GM23248 (cell line): ENCODE data around the gene BEAN1. TPM values are rescaled to one million over a fixed set of nuclear protein-coding genes. Genes with fewer than 3 reads are reported as not detected.
"Not testable (repeated sequence)": the region's sequence is repeated elsewhere in the genome, so short reads cannot be mapped to it uniquely, and the experiment has no call there.

Experiments used
- DNase-seq: peaks from one replicate; pipeline ENCODE4 v3.0.0-alpha.2; 2015
- H2AFZ ChIP-seq: fragments of 200-600 bp; sonication (generic); 2 replicates; pipeline ENCODE4 v1.6.1; 2016; ENCODE audit warnings: antibody characterized with exemption
- H3F3A ChIP-seq: fragments of 200-600 bp; sonication (generic); 2 replicates; pipeline ENCODE4 v1.6.1; 2016; ENCODE audit warnings: mild to moderate bottlenecking, antibody characterized with exemption, mixed run types; ENCODE audit not compliant: insufficient read depth
- H3K27ac ChIP-seq: fragments of 200-600 bp; sonication (generic); 2 replicates; pipeline ENCODE4 v1.5.1; 2016; ENCODE audit warnings: mild to moderate bottlenecking
- H3K27me3 ChIP-seq: fragments of 200-600 bp; sonication (generic); replicated peaks from 2 replicates; pipeline ENCODE4 v1.6.1; 2016; ENCODE audit warnings: mild to moderate bottlenecking; ENCODE audit not compliant: insufficient read depth
- H3K36me3 ChIP-seq: fragments of 200-600 bp; sonication (generic); 2 replicates; pipeline ENCODE4 v1.6.1; 2016; ENCODE audit warnings: low read depth, mild to moderate bottlenecking
- H3K4me1 ChIP-seq: fragments of 200-600 bp; sonication (generic); 2 replicates; pipeline ENCODE4 v1.6.1; 2016; ENCODE audit warnings: mild to moderate bottlenecking; ENCODE audit not compliant: insufficient read depth
- H3K4me2 ChIP-seq: fragments of 200-600 bp; sonication (generic); one replicate; pipeline ENCODE4 v1.6.1; 2016; ENCODE audit warnings: mild to moderate bottlenecking; ENCODE audit not compliant: unreplicated experiment
- H3K4me3 ChIP-seq: fragments of 200-600 bp; sonication (generic); 2 replicates; pipeline ENCODE4 v1.5.1; 2016; ENCODE audit warnings: mild to moderate bottlenecking
- H3K79me2 ChIP-seq: fragments of 200-600 bp; sonication (generic); 2 replicates; pipeline ENCODE4 v1.6.1; 2016; ENCODE audit warnings: mild to moderate bottlenecking; ENCODE audit not compliant: insufficient read depth
- H3K9ac ChIP-seq: fragments of 200-600 bp; sonication (generic); 2 replicates; pipeline ENCODE4 v1.6.1; 2016; ENCODE audit warnings: mild to moderate bottlenecking
- H3K9me2 ChIP-seq: fragments of 200-600 bp; sonication (generic); 2 replicates; pipeline ENCODE4 v1.6.1; 2016; ENCODE audit warnings: mixed run types, mild to moderate bottlenecking, moderate library complexity; ENCODE audit not compliant: insufficient read depth
- H3K9me3 ChIP-seq: fragments of 200-600 bp; sonication (generic); one replicate; pipeline ENCODE4 v1.6.1; 2017; ENCODE audit warnings: low read depth
- H4K20me1 ChIP-seq: fragments of 200-600 bp; sonication (generic); 2 replicates; pipeline ENCODE4 v1.6.0; 2016; ENCODE audit not compliant: insufficient read depth
- EZH2 ChIP-seq: fragments of 200-600 bp; sonication (generic); IDR thresholded peaks from 2 replicates; pipeline ENCODE4 v1.6.1; 2018; ENCODE audit warnings: antibody characterized with exemption, mild to moderate bottlenecking; ENCODE audit not compliant: insufficient read depth, poor library complexity, severe bottlenecking
- EZH2phosphoT487 ChIP-seq: fragments of 200-600 bp; sonication (generic); IDR thresholded peaks from 2 replicates; pipeline ENCODE4 v1.6.1; 2018; ENCODE audit warnings: antibody characterized with exemption, moderate library complexity, mild to moderate bottlenecking, low read depth; ENCODE audit not compliant: insufficient read depth
- WGBS, 2 experiments: methylation state at CpG; one replicate each; pipeline ENCODE4 v1.1.6; 2015 to 2017; ENCODE audit warnings: low lambda C conversion rate in 2 of 2, low coverage in 1 of 2; ENCODE audit errors: missing lambda C conversion rate in 2 of 2; 5-methylcytosine and 5-hydroxymethylcytosine counted together
- in situ Hi-C: fragments of 300-500 bp; cut with MboI; formaldehyde crosslinking; loops from 2 replicates; pipeline ENCODE4 v1.15.0; 2020
- polyA plus RNA-seq: library from polyadenylated mRNA; unstranded; fragments of >200 nt; fragmentation: Nextera tagmentation; extraction: Ambion mirVana; gene quantifications from 2 replicates; pipeline ENCODE4 v1.2.1, GENCODE V29; 2016
- total RNA-seq: library from RNA; depleted of rRNA; stranded (reverse); fragments of >200 nt; shearing (Covaris generic); gene quantifications from 2 replicates; pipeline ENCODE4 v1.2.3, GENCODE V29; 2014

BEAN1 gene
- total and polyA plus RNA-seq, 2 experiments from 2014 or later = 0.32 to 0.50 TPM

DNA sequence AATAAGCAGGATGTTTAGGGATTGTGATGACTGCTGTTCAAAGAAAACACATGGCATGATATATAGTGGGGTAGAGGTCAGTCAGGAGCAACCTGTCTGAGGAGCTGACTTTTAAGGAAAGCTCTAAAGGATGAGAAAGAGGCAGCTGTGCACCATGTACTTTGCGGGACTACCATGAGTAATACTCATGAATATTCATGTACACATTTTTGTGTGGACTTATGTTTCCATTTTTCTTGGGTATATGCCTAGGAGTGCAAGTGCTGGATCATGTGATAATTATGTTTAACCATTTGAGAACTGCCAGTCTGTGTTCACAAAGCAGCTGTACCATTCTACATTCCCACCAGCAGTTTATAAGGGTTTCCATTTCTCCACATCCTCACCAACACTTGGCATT lies 35.8 kb downstream of the BEAN1 start:
- H4K20me1 ChIP-seq = no peaks in the 10 kb centered on the region
- H3K9ac ChIP-seq = no peak overlapping the region
- in situ Hi-C loops = no loop called here
- no peak overlapping the region for H3K4me2 ChIP-seq
- no peaks in the 10 kb centered on the region for H3K4me1 ChIP-seq
- no peaks in the 10 kb centered on the region for H3K9me2 ChIP-seq
- TF ChIP-seq EZH2phosphoT487 (no peak), EZH2 (no peak)
- no peaks in the 10 kb centered on the region for H3K36me3 ChIP-seq
- no peak overlapping the region for H2AFZ ChIP-seq
- H3K79me2 ChIP-seq = no peaks in the 10 kb centered on the region
- DNase-seq = no peak
- H3K27ac ChIP-seq = no peak overlapping the region
- peaks cover 14% of the 10 kb centered on the region; the same call in 1 of the 2 replicates for H3K27me3 ChIP-seq
- no peaks in the 10 kb centered on the region for H3F3A ChIP-seq
- no peaks in the 10 kb centered on the region for H3K9me3 ChIP-seq
- no peak overlapping the region for H3K4me3 ChIP-seq
- WGBS, 2 experiments = 36 to 43% methylated on average over 1 of the region's 1 CpG

DNA sequence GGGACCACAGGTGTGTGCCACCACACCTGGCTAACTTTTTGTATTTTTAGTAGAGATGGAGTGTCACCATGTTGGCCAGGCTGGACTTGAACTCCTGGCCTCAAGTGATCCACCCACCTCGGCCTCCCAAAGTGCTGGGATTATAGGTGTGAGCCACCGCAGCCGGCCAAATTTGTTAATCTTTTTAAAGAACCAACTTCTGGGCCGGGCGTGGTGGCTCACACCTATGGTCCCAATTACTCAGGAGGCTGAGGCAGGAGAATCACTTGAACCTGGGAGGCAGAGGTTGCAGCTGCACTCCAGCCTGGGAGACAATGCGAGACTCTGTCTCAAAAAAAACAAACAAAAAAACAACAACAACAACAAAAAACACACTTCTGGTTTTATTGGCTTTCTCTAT lies 38.9 kb downstream of the BEAN1 start:
- H3K27ac ChIP-seq, in situ Hi-C loops: not testable (repeated sequence)

DNA sequence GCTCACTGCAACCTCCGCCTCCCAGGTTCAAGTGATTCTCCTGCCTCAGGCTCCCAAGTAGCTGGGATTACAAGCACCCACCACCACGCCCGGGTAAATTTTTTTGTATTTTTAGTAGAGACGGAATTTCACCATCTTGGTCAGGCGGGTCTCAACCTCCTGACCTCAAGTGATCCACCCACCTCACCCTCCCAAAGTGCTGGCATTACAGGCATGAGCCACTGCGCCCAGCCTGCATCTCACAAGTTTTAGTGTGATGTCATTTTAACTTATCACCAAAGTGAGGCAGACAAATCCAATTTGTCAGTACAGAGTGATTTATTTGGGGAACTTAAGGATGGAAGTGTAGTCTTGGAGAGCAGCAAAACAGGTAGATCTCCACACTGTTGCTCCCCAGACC lies 39.5 kb downstream of the BEAN1 start:
- H3K27me3 ChIP-seq = peaks cover 11% of the 10 kb centered on the region; the same call in 1 of the 2 replicates
- H4K20me1 ChIP-seq, in situ Hi-C loops, H3K4me2 ChIP-seq, H3K36me3 ChIP-seq, H3K4me1 ChIP-seq, DNase-seq, H3K9me3 ChIP-seq, H3K79me2 ChIP-seq, H3K9me2 ChIP-seq, H3K9ac ChIP-seq, H2AFZ ChIP-seq, H3K4me3 ChIP-seq, H3K27ac ChIP-seq, H3F3A ChIP-seq: not testable (repeated sequence)
- WGBS, 2 experiments = 86 to 89% methylated on average over 6 of the region's 6 CpGs

More for the DNA sequence above, 38.9 kb downstream of the BEAN1 start:
- not testable (repeated sequence) for H3F3A ChIP-seq, H3K9me2 ChIP-seq, H3K36me3 ChIP-seq, H3K9ac ChIP-seq, H3K4me3 ChIP-seq, H3K9me3 ChIP-seq, H2AFZ ChIP-seq, H3K79me2 ChIP-seq, H3K4me1 ChIP-seq, DNase-seq, H3K4me2 ChIP-seq, H4K20me1 ChIP-seq
- WGBS, 2 experiments = 85 to 91% methylated on average over 6 of the region's 6 CpGs
- H3K27me3 ChIP-seq = peaks cover 12% of the 10 kb centered on the region; the same call in 1 of the 2 replicates

DNA sequence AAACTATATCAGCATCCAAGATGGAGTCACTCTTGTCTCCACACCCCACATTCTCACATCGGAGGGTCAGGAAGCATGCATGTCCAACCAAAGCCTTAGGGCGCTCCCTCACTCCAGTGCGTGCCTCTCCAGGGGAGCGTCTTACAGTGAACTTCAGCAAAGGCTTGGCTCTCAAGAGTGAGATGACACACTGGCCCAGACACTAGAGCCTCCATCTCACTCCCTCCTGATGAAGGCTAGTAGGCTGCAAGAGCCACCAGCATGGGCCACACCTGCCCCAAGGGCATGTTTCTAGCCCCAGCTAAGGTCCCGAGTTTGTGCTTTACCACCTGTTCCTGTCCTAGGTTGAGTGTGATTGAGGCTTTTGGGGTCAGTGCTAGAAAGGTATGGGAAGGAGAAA lies 40.5 kb downstream of the BEAN1 start:
- no peak overlapping the region for H3K9ac ChIP-seq
- DNase-seq = no peak
- no peaks in the 10 kb centered on the region for H3F3A ChIP-seq
- H4K20me1 ChIP-seq = no peaks in the 10 kb centered on the region
- no peak overlapping the region for H3K4me3 ChIP-seq
- H3K9me3 ChIP-seq = no peaks in the 10 kb centered on the region
- no peaks in the 10 kb centered on the region for H3K79me2 ChIP-seq
- H3K9me2 ChIP-seq = no peaks in the 10 kb centered on the region
- H3K36me3 ChIP-seq = no peaks in the 10 kb centered on the region
- TF ChIP-seq EZH2 (no peak), EZH2phosphoT487 (no peak)
- no peaks in the 10 kb centered on the region for H3K4me1 ChIP-seq
- H3K27ac ChIP-seq = no peak overlapping the region
- H2AFZ ChIP-seq = no peak overlapping the region
- H3K4me2 ChIP-seq = no peak overlapping the region
- in situ Hi-C loops = no loop called here
- peaks cover 11% of the 10 kb centered on the region; the same call in 1 of the 2 replicates for H3K27me3 ChIP-seq
- 89 to 90% methylated on average over 5 of the region's 5 CpGs for WGBS, 2 experiments

DNA sequence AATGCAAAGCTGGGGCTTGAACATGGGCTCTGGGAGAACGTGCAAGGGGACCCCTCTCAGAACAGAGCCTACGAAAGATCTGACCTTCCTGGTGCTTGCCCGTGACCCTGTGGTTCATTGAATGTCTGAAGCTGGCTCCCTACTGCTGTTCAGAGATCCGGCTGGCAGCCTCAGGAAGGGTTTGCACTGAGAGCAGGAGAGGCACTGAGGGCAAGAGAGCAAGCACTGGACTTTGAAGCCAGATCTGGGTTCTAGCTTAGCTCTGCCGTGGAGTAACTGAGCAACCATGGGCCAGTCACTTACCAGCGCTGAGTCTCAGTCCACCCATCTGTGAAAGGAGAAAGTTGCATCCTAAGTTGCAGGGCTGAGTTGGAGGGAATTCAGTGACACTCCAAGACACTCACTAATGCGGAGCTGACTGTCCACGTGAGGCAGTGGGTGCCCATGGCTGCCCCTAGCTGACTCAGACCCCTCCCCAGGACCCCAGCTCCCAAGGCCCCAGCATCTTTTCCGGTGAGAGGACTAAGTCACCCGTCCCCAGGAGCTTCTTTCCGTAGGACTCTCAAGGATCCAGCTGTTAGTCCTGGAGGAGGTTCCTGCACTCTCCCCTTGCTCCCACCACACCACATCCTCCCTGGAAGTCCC lies 41.3 kb downstream of the BEAN1 start:
- Histone ChIP-seq H3F3A (no peaks in the 10 kb centered on the region), H3K9me2 (no peaks in the 10 kb centered on the region), H3K27ac (no peak overlapping the region), H3K4me3 (no peak overlapping the region), H4K20me1 (no peaks in the 10 kb centered on the region), H2AFZ (no peak overlapping the region), H3K9me3 (no peaks in the 10 kb centered on the region), H3K36me3 (no peaks in the 10 kb centered on the region), H3K9ac (no peak overlapping the region), H3K4me2 (no peak overlapping the region), H3K4me1 (no peaks in the 10 kb centered on the region), H3K27me3 (peaks cover 6% of the 10 kb centered on the region; the same call in 1 of the 2 replicates), H3K79me2 (no peaks in the 10 kb centered on the region)
- DNase-seq = no peak
- TF ChIP-seq EZH2phosphoT487 (no peak), EZH2 (no peak)
- WGBS, 2 experiments = 76 to 82% methylated on average over 11 of the region's 11 CpGs
- in situ Hi-C loops = no loop called here
